Measurements from ENCODE around the gene CDKN2AIP.

Gene CDKN2AIP

GRCh38 chr4:183397741-183398297 is 46.6 kb upstream of the CDKN2AIP start:
- peak overlapping the region; percentile 53 for H3K9ac ChIP-seq (ENCODE audit: low read depth, low read length, poor library complexity, severe bottlenecking)
- H3K27me3 ChIP-seq (ENCODE audit: insufficient read depth, low read length, poor library complexity, severe bottlenecking): no peaks in the 10 kb centered on the region
- H4K20me1 ChIP-seq (ENCODE audit: insufficient read depth, low read length, poor library complexity, severe bottlenecking): no peaks in the 10 kb centered on the region
- H3K9me2 ChIP-seq (replicated peaks; ENCODE audit: low read depth, low read length): no peaks in the 10 kb centered on the region
- H3K4me2 ChIP-seq (ENCODE audit: low read depth, low read length, poor library complexity, severe bottlenecking): peak overlapping the region; percentile 59
- no peaks in the 10 kb centered on the region for H3K79me2 ChIP-seq (ENCODE audit: insufficient read depth, low read length)
- H3K36me3 ChIP-seq (ENCODE audit: insufficient read depth, low read length): no peaks in the 10 kb centered on the region
- peak overlapping the region; percentile 64 for H3K4me3 ChIP-seq (ENCODE audit: low read length, poor library complexity, severe bottlenecking)
- H3K4me1 ChIP-seq (ENCODE audit: insufficient read depth, low read length, poor library complexity, severe bottlenecking): peaks cover 25% of the 10 kb centered on the region
- no peaks in the 10 kb centered on the region; the same call in 1 of the 2 replicates for H3F3A ChIP-seq (ENCODE audit: low read depth)
- peak overlapping the region; percentile 58 for H2AFZ ChIP-seq (ENCODE audit: low read length)
- TF ChIP-seq CTCF (conservative IDR thresholded peaks at IDR 0.05; ENCODE audit: low read length) (no peak), EZH2phosphoT487 (IDR thresholded peaks at IDR 0.05; ENCODE audit: borderline replicate concordance) (no peak)
- no peaks in the 10 kb centered on the region for H3K9me3 ChIP-seq (ENCODE audit: insufficient read depth, low read depth, low read length)

- TF ChIP-seq EZH2phosphoT487 (IDR thresholded peaks at IDR 0.05; ENCODE audit: borderline replicate concordance) (no peak), CTCF (conservative IDR thresholded peaks at IDR 0.05; ENCODE audit: low read length) (peak; percentile 57)
- peaks cover 27% of the 10 kb centered on the region for H3K4me1 ChIP-seq (ENCODE audit: insufficient read depth, low read length, poor library complexity, severe bottlenecking)
- H4K20me1 ChIP-seq (ENCODE audit: insufficient read depth, low read length, poor library complexity, severe bottlenecking): no peaks in the 10 kb centered on the region
- no peaks in the 10 kb centered on the region for H3K9me3 ChIP-seq (ENCODE audit: insufficient read depth, low read depth, low read length)
- peak overlapping the region; percentile 53 for H3K9ac ChIP-seq (ENCODE audit: low read depth, low read length, poor library complexity, severe bottlenecking)
- no peaks in the 10 kb centered on the region for H3K36me3 ChIP-seq (ENCODE audit: insufficient read depth, low read length)
- H3K9me2 ChIP-seq (replicated peaks; ENCODE audit: low read depth, low read length): no peaks in the 10 kb centered on the region
- H3K79me2 ChIP-seq (ENCODE audit: insufficient read depth, low read length): no peaks in the 10 kb centered on the region
- H2AFZ ChIP-seq (ENCODE audit: low read length): peak overlapping the region; percentile 58
- peak overlapping the region; percentile 64 for H3K4me3 ChIP-seq (ENCODE audit: low read length, poor library complexity, severe bottlenecking)
- H3K4me2 ChIP-seq (ENCODE audit: low read depth, low read length, poor library complexity, severe bottlenecking): peak overlapping the region; percentile 59
- H3F3A ChIP-seq (ENCODE audit: low read depth): no peaks in the 10 kb centered on the region; the same call in 1 of the 2 replicates
- no peaks in the 10 kb centered on the region for H3K27me3 ChIP-seq (ENCODE audit: insufficient read depth, low read length, poor library complexity, severe bottlenecking)
Measured at GRCh38 chr4:183398298-183399125, 45.9 kb upstream of the CDKN2AIP start.

DNA sequence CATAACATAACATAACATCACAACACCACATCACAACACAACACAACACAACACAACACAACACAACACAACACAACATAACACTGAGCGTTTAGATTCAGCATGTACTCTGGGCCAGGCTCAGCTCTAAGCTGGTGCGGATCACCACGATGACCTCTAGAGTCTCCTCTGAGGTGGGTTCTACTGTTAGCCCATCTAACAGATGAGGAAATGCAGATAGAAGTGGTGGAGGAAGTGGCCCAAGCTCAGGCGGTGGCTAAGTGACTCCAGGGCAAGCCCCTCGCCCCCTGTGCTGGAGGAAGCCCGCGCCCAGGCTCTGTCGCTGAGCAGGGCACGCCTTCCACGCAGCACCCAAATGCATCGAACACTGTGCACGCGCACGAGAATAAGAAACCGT is 45.3 kb upstream of the CDKN2AIP start:
- H3K79me2 ChIP-seq (ENCODE audit: insufficient read depth, low read length): no peaks in the 10 kb centered on the region
- peak overlapping the region; percentile 58 for H2AFZ ChIP-seq (ENCODE audit: low read length)
- H3K9me2 ChIP-seq (replicated peaks; ENCODE audit: low read depth, low read length): no peaks in the 10 kb centered on the region
- H3K9me3 ChIP-seq (ENCODE audit: insufficient read depth, low read depth, low read length): no peaks in the 10 kb centered on the region
- no peaks in the 10 kb centered on the region for H4K20me1 ChIP-seq (ENCODE audit: insufficient read depth, low read length, poor library complexity, severe bottlenecking)
- peak overlapping the region; percentile 64 for H3K4me3 ChIP-seq (ENCODE audit: low read length, poor library complexity, severe bottlenecking)
- TF ChIP-seq CTCF (conservative IDR thresholded peaks at IDR 0.05; ENCODE audit: low read length) (no peak), EZH2phosphoT487 (IDR thresholded peaks at IDR 0.05; ENCODE audit: borderline replicate concordance) (no peak)
- no peaks in the 10 kb centered on the region; the same call in 1 of the 2 replicates for H3F3A ChIP-seq (ENCODE audit: low read depth)
- peak overlapping the region; percentile 59 for H3K4me2 ChIP-seq (ENCODE audit: low read depth, low read length, poor library complexity, severe bottlenecking)
- peaks cover 27% of the 10 kb centered on the region for H3K4me1 ChIP-seq (ENCODE audit: insufficient read depth, low read length, poor library complexity, severe bottlenecking)
- no peaks in the 10 kb centered on the region for H3K27me3 ChIP-seq (ENCODE audit: insufficient read depth, low read length, poor library complexity, severe bottlenecking)
- H3K9ac ChIP-seq (ENCODE audit: low read depth, low read length, poor library complexity, severe bottlenecking): peak overlapping the region; percentile 53
- H3K36me3 ChIP-seq (ENCODE audit: insufficient read depth, low read length): no peaks in the 10 kb centered on the region

Data from Loucy (cell line).